Testis (tissue), 2 donors: Measurements from ENCODE around the gene IQSEC1.

Source experiments
- CTCF ChIP-seq, 3 experiments: fragments of 450-650 bp in 2 of 3; fragments of 200-600 bp in 1 of 3; sonication (generic) in 1 of 3; IDR thresholded peaks; one replicate each; pipeline ENCODE4 v1.5.1; 2016 to 2019; ENCODE audit warnings: antibody characterized with exemption in 3 of 3, mild to moderate bottlenecking in 2 of 3, moderate library complexity in 1 of 3
- POLR2A ChIP-seq: fragments of 450-650 bp; IDR thresholded peaks from one replicate; pipeline ENCODE4 v1.6.1; 2017; ENCODE audit warnings: antibody characterized with exemption, mild to moderate bottlenecking, moderate library complexity

DNA sequence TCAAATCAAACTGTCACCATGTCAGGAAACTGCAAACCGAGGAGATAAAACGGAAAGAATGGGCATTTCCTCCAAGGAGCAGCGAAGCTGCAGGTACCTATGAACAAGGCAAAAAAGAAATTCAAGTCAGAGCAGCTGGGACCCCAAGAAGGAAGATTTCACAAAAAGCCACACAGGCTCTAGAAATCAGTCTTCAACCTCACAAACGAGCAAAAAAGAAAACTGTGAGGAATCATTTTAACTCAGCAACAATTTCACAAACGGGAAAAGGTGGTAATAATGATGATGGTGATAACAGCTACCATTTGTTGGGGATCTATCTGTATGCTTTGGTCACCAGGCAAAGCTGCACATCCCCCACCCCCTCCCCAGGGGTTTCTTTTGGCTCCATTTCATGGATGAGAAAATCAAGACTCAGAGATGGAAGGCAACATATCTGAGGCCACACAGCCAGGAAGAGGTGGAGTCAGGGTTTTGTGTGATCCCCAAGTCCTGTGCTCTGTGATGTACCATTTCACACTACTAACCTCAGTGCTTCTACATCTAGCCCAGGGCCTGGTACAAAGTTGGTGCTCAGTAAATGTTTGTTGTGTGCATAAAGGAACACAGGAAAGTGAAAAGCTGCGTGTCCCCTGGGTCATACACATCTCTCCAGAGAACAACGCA is 109.9 kb downstream of the IQSEC1 start:
- TF ChIP-seq CTCF (IDR thresholded peaks at IDR 0.05) (no peak), POLR2A (no peak)
